Hindlimb muscle (tissue), 1 donor: ENCODE measurements around the gene CD3G. TPM values are rescaled to one million over a fixed set of nuclear protein-coding genes. Genes with fewer than 3 reads are reported as not detected.

Experiments
- DNase-seq: peaks from one replicate; pipeline ENCODE4 v3.0.0-alpha.2; 2013
- polyA plus RNA-seq: library from polyadenylated mRNA; unstranded; fragments of 120-200 nt; gene quantifications from one replicate; pipeline ENCODE4 v1.2.1, GENCODE V29; 2013; ENCODE audit not compliant: insufficient read length

CD3G gene
- polyA plus RNA-seq, 1 donor: 0.17 TPM

- DNase-seq: no peak
Measured at GRCh38 chr11:118328745-118329144, 15.4 kb upstream of the CD3G start.

- DNase-seq: no peak
Measured at GRCh38 chr11:118334745-118335144, 9.4 kb upstream of the CD3G start.

- no peak for DNase-seq
Measured at GRCh38 chr11:118338637-118339061, 5.5 kb upstream of the CD3G start.

GRCh38 chr11:118339281-118339961 is 4.7 kb upstream of the CD3G start:
- DNase-seq: no peak

GRCh38 chr11:118340449-118340848 is 3.7 kb upstream of the CD3G start:
- no peak for DNase-seq

- DNase-seq: no peak
Measured at GRCh38 chr11:118341261-118341660, 2.9 kb upstream of the CD3G start.

GRCh38 chr11:118341815-118342489 is 2.2 kb upstream of the CD3G start:
- DNase-seq: no peak

GRCh38 chr11:118342503-118343161 is 1.5 kb upstream of the CD3G start, which contains the start of gene CD3D:
TSS of gene CD3D (minus strand) at chr11:118342705. CDS start at chr11:118342607, 98 bp downstream.
- DNase-seq: no peak

- no peak for DNase-seq
Measured at GRCh38 chr11:118343248-118343647, 896 bp upstream of the CD3G start.

- no peak for DNase-seq
Measured at GRCh38 chr11:118349475-118349874, 5.3 kb downstream of the CD3G start.

GRCh38 chr11:118353084-118353710 is 9.1 kb downstream of the CD3G start:
- no peak for DNase-seq

- no peak for DNase-seq
Measured at GRCh38 chr11:118358071-118358470, 13.9 kb downstream of the CD3G start.

- peak; percentile 94 for DNase-seq
Measured at GRCh38 chr11:118359295-118359958, 15.3 kb downstream of the CD3G start, which contains the start of gene UBE4A. TSS of gene UBE4A (plus strand) at chr11:118359600. CDS start at chr11:118365081, 5,481 bp downstream.

GRCh38 chr11:118364956-118365615 is 20.9 kb downstream of the CD3G start:
- DNase-seq: no peak

GRCh38 chr11:118366287-118366686 is 22.1 kb downstream of the CD3G start:
- no peak for DNase-seq

- DNase-seq: no peak
Measured at GRCh38 chr11:118370774-118371173, 26.6 kb downstream of the CD3G start.

GRCh38 chr11:118373263-118373662 is 29.1 kb downstream of the CD3G start:
- DNase-seq: no peak

GRCh38 chr11:118373871-118374270 is 29.7 kb downstream of the CD3G start:
- DNase-seq: no peak

GRCh38 chr11:118374729-118375128 is 30.6 kb downstream of the CD3G start:
- peak; percentile 12 for DNase-seq

GRCh38 chr11:118375978-118376377 is 31.8 kb downstream of the CD3G start:
- no peak for DNase-seq

- no peak for DNase-seq
Measured at GRCh38 chr11:118379497-118379896, 35.4 kb downstream of the CD3G start.

GRCh38 chr11:118380571-118380970 is 36.4 kb downstream of the CD3G start:
- no peak for DNase-seq
